Measurements from ENCODE around the gene THSD7A. TPM values are rescaled to one million over a fixed set of nuclear protein-coding genes. Genes with fewer than 3 reads are reported as not detected.

Gene THSD7A
- total and polyA plus RNA-seq, 2 of the 8 experiments (the other 6 are each of a cell fraction or from before 2014, with no cell fraction given): 0.44 to 1.2 TPM

DNA sequence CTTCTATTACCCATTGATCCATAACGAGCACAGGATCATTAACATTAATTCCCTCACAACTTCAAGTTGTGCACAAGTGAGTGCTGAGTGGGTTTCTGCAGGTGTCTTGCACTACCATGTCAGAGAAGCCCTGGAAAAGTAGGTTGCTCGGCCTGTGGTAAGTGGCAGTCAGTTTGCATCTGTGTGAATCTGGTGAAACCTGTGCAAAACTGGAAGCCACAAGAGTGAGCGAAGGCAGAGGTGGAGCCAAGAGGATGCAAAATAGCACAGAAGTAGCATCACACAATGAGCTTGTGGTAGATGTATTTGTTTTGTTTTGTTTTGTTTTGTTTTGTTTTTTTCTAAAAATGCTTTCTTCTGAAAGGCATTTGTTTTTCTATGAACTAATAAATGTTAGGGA, 181.5 kb downstream of the THSD7A start (continued):
- TF ChIP-seq HDAC2 (IDR thresholded peaks at IDR 0.05; ENCODE audit: borderline replicate concordance in 1 of 2, low read depth in 2 of 2, low read length in 2 of 2) (no peak), SP2 (IDR thresholded peaks at IDR 0.05; ENCODE audit: low read length) (no peak)

All from H1 (cell line).